HepG2 (cell line): ENCODE data around the gene MPP3. TPM values are rescaled to one million over a fixed set of nuclear protein-coding genes. Genes with fewer than 3 reads are reported as not detected.

Experiments used
- AFF4 ChIP-seq: sonication (generic); formaldehyde crosslinking; IDR thresholded peaks from 2 replicates; pipeline ENCODE4 v1.4.0; 2020; ENCODE audit warnings: missing genetic modification reagents
- ATF2 ChIP-seq: sonication (generic); formaldehyde crosslinking; IDR thresholded peaks from 2 replicates; pipeline ENCODE4 v1.4.0; 2020; ENCODE audit warnings: missing genetic modification reagents
- DNMT1 ChIP-seq: sonication (generic); formaldehyde crosslinking; IDR thresholded peaks from 2 replicates; pipeline ENCODE4 v1.5.1; 2020; ENCODE audit warnings: mild to moderate bottlenecking, missing genetic modification reagents
- HHEX ChIP-seq: IDR thresholded peaks from 2 replicates; pipeline ENCODE4 v1.6.1; 2016; ENCODE audit warnings: control low read depth
- KIAA2018 ChIP-seq: sonication (generic); formaldehyde crosslinking; IDR thresholded peaks from 2 replicates; pipeline ENCODE4 v1.5.0; 2020; ENCODE audit warnings: mild to moderate bottlenecking, missing genetic modification reagents, borderline replicate concordance
- RXRB ChIP-seq: IDR thresholded peaks from 2 replicates; pipeline ENCODE4 v1.6.1; 2016; ENCODE audit warnings: borderline replicate concordance, missing genetic modification reagents, missing compliant biosample characterization
- ZNF143 ChIP-seq: sonication (generic); formaldehyde crosslinking; IDR thresholded peaks from 2 replicates; pipeline ENCODE4 v1.4.0; 2020; ENCODE audit warnings: missing genetic modification reagents
- ZNF446 ChIP-seq: sonication (generic); formaldehyde crosslinking; IDR thresholded peaks from 2 replicates; pipeline ENCODE4 v1.5.0; 2020; ENCODE audit warnings: mild to moderate bottlenecking, missing genetic modification reagents
- ZNF543 ChIP-seq: sonication (generic); formaldehyde crosslinking; IDR thresholded peaks from 2 replicates; pipeline ENCODE4 v1.4.0; 2020; ENCODE audit warnings: mild to moderate bottlenecking, missing genetic modification reagents
- ZNF768 ChIP-seq: sonication (generic); formaldehyde crosslinking; IDR thresholded peaks from 2 replicates; pipeline ENCODE4 v1.4.0; 2020; ENCODE audit warnings: missing genetic modification reagents
- polyA plus RNA-seq, 8 experiments: library from polyadenylated mRNA; depleted of rRNA in 3 of 8; stranded (reverse) in 7 of 8; unstranded in 1 of 8; fragments of >200 nt; fragmentation: Illumina TruSeq in 4 of 8; extraction: Trizol in 4 of 8; gene quantifications; 2 replicates each; pipeline versions ENCODE4 v1.2.1 to v1.2.3, GENCODE V29; 2011 to 2016; ENCODE audit warnings: low read depth in 4 of 8, missing spikeins in 1 of 8, mixed read lengths in 1 of 8; ENCODE audit not compliant: insufficient read depth in 1 of 8
- total RNA-seq, 5 experiments: library from RNA; depleted of rRNA; stranded (reverse); fragments of >200 nt; fragmentation: Illumina TruSeq; extraction: Trizol; gene quantifications; 2 replicates each; pipeline ENCODE4 v1.2.3, GENCODE V29; 2016; ENCODE audit warnings: low read depth in 1 of 5

MPP3 gene
- total and polyA plus RNA-seq, 2 of the 13 experiments (the other 11 are each of a cell fraction or from before 2014, with no cell fraction given), result 0.91 to 1.8 TPM

- TF ChIP-seq KIAA2018 (no peak), RXRB (CRISPR knock-in tag) (no peak), ATF2 (no peak), ZNF543 (CRISPR knock-in tag) (no peak), AFF4 (CRISPR knock-in tag) (no peak), ZNF768 (CRISPR knock-in tag) (peak; percentile 6; the same call in 1 of the 2 replicates), HHEX (CRISPR knock-in tag) (no peak), ZNF143 (CRISPR knock-in tag) (no peak), ZNF446 (CRISPR knock-in tag) (no peak), DNMT1 (CRISPR knock-in tag) (no peak)
These were observed 47.6 kb upstream of the MPP3 start (continued) for GRCh38 chr17:43880420-43880991.
